Mammary epithelial cell (primary cell): ENCODE data around the gene UBXN7.

Experiments used
- EZH2 ChIP-seq: IDR thresholded peaks from 2 replicates; pipeline ENCODE4 v1.6.1; 2012; ENCODE audit warnings: low read length, inconsistent platforms, borderline replicate concordance
- TF ChIP-seq, protein P1 (sequence below), 2 donors: IDR thresholded peaks in 1 of 2; conservative IDR thresholded peaks in 1 of 2; 2 replicates each; pipeline ENCODE4 v1.5.1; 2011 to 2012; ENCODE audit warnings: inconsistent platforms in 2 of 2, low read length in 2 of 2, mild to moderate bottlenecking in 2 of 2, control low read depth in 1 of 2, low read depth in 1 of 2; ENCODE audit not compliant: insufficient read depth in 1 of 2; ENCODE audit errors: extremely low read depth in 1 of 2

DNA sequence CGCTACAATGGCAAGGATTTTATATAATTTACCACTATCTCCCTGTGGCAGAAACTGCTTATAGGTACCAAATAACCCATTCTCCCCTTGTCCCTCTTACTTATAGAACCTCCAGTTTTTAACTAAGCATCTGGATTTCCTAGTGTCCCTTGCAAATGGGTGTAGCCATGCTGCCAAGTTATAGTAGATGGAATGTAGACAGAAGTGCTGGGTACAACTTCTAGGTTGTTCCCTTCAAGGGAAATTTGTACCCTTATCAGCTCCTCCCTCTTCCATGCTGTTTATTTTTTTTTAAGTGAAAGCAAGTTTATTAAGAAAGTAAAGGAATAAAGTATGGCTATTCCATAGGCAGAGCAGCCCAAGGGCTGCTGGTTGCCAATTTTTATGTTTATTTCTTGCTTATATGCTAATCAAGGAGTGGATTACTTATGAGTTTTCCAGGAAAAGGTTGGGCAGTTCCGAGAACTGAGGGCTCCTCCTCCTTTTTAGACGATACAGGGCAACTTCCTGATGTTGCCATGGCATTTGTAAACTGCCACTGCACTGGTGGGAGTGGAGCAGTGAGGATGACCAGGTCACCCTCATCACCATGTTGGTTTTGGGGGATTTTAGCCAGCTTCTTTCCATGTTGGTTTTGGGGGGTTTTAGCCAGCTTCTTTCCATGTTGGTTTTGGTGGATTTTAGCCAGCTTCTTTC lies 53.9 kb downstream of the UBXN7 start:
- TF ChIP-seq, protein P1, sequence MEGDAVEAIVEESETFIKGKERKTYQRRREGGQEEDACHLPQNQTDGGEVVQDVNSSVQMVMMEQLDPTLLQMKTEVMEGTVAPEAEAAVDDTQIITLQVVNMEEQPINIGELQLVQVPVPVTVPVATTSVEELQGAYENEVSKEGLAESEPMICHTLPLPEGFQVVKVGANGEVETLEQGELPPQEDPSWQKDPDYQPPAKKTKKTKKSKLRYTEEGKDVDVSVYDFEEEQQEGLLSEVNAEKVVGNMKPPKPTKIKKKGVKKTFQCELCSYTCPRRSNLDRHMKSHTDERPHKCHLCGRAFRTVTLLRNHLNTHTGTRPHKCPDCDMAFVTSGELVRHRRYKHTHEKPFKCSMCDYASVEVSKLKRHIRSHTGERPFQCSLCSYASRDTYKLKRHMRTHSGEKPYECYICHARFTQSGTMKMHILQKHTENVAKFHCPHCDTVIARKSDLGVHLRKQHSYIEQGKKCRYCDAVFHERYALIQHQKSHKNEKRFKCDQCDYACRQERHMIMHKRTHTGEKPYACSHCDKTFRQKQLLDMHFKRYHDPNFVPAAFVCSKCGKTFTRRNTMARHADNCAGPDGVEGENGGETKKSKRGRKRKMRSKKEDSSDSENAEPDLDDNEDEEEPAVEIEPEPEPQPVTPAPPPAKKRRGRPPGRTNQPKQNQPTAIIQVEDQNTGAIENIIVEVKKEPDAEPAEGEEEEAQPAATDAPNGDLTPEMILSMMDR (conservative IDR thresholded peaks at IDR 0.05 in 1 of 2, IDR thresholded peaks at IDR 0.05 in 1 of 2; ENCODE audit: extremely low read depth in 1 of 2, insufficient read depth in 1 of 2, low read depth in 1 of 2, low read length in 2 of 2): no peak
- TF ChIP-seq EZH2: no peak
